AG04449 (cell line): Measurements from ENCODE around the gene CCDC187.

Experiments
- CTCF ChIA-PET: fragments of 350-600 bp; formaldehyde crosslinking; extraction: SDS; loops from one replicate; lab custom pipeline; 2021; ENCODE audit warnings: antibody characterized with exemption; lab: Yijun Ruan, JAX
- POLR2A ChIA-PET: fragments of 400-600, 350-600 bp; formaldehyde crosslinking; extraction: SDS; loops from one replicate; lab custom pipeline; 2020; ENCODE audit warnings: antibody characterized with exemption, inconsistent platforms; lab: Yijun Ruan, JAX
- DNase-seq: peaks from one replicate; pipeline ENCODE4 v3.0.0-alpha.2; 2010; ENCODE audit warnings: low read depth, low spot score
- H3K4me3 ChIP-seq: 2 replicates; pipeline ENCODE4 v1.5.1; 2011; ENCODE audit warnings: low read depth, mild to moderate bottlenecking, control low read depth, low read length
- CTCF ChIP-seq: IDR thresholded peaks from one replicate; pipeline ENCODE4 v1.5.1; 2011; ENCODE audit warnings: mild to moderate bottlenecking, moderate library complexity, low read length, control low read depth, inconsistent platforms; ENCODE audit not compliant: insufficient read depth; ENCODE audit errors: missing control alignments

Gene CCDC187

GRCh38 chr9:136252281-136252680, 51.6 kb downstream of the CCDC187 start:
- ChIA-PET POLR2A (no interaction called here), CTCF (interaction anchor here (0.9 kb wide), 1 partner anchor 27 kb away, joined by 3 read pairs; no protein-coding TSS in a partner anchor)
- no peak for DNase-seq
- no peak overlapping the region for H3K4me3 ChIP-seq
- no peak for TF ChIP-seq CTCF

GRCh38 chr9:136251264-136252115, 52.4 kb downstream of the CCDC187 start:
- DNase-seq: no peak
- ChIA-PET POLR2A (no interaction called here), CTCF (interaction anchor here (1.1 to 1.7 kb wide), 2 partner anchors 10 to 32 kb away, joined by 3 to 6 read pairs; no protein-coding TSS in a partner anchor)
- TF ChIP-seq CTCF: no peak
- no peak overlapping the region for H3K4me3 ChIP-seq

GRCh38 chr9:136250676-136251075, 53.2 kb downstream of the CCDC187 start:
- no peak for DNase-seq
- ChIA-PET POLR2A (no interaction called here), CTCF (interaction anchor here (1.1 to 1.7 kb wide), 2 partner anchors 11 to 33 kb away, joined by 3 to 6 read pairs; no protein-coding TSS in a partner anchor)
- H3K4me3 ChIP-seq: no peak overlapping the region
- no peak for TF ChIP-seq CTCF

GRCh38 chr9:136249877-136250559, 53.9 kb downstream of the CCDC187 start:
- DNase-seq: no peak
- no peak for TF ChIP-seq CTCF
- no peak overlapping the region for H3K4me3 ChIP-seq
- ChIA-PET CTCF (interaction anchor here (1.1 to 1.7 kb wide), 2 partner anchors 12 to 34 kb away, joined by 3 to 6 read pairs; no protein-coding TSS in a partner anchor), POLR2A (no interaction called here)

GRCh38 chr9:136248951-136249876, 54.7 kb downstream of the CCDC187 start:
- POLR2A ChIA-PET: no interaction called here

More at GRCh38 chr9:136248951-136249876, 54.7 kb downstream of the CCDC187 start:
- TF ChIP-seq CTCF: no peak
- CTCF ChIA-PET: no interaction called here
- no peak overlapping the region for H3K4me3 ChIP-seq
- DNase-seq: no peak
